Panc1 (cell line): ENCODE measurements around the gene SNX4.

Source experiments
- CTCF ChIP-seq: fragments of 450-650 bp; IDR thresholded peaks from 2 replicates; pipeline ENCODE4 v1.5.1; 2017; ENCODE audit warnings: mild to moderate bottlenecking
- REST ChIP-seq, 2 experiments: IDR thresholded peaks; 2 replicates each; pipeline ENCODE4 v1.6.1; 2011 to 2012; ENCODE audit warnings: low read depth in 2 of 2, control low read depth in 1 of 2, low read length in 1 of 2, mild to moderate bottlenecking in 1 of 2, moderate library complexity in 1 of 2; ENCODE audit not compliant: insufficient read depth in 1 of 2
- SIN3A ChIP-seq: IDR thresholded peaks from 2 replicates; pipeline ENCODE4 v1.6.1; 2012; ENCODE audit warnings: low read depth, mild to moderate bottlenecking, low read length, moderate library complexity, borderline replicate concordance; ENCODE audit not compliant: insufficient read depth

- TF ChIP-seq CTCF (no peak), REST (IDR thresholded peaks at IDR 0.05; ENCODE audit: insufficient read depth in 1 of 2, low read depth in 2 of 2, low read length in 1 of 2) (no peak), SIN3A (no peak)
Measured at GRCh38 chr3:125418306-125418705, 101.7 kb downstream of the SNX4 start.
